HL-60 (cell line): ENCODE data around the gene PANK2.

ENCODE experiments used
- CTCF ChIP-seq: IDR thresholded peaks from one replicate; pipeline ENCODE4 v1.5.1; 2011; ENCODE audit warnings: low read length, control low read depth, inconsistent platforms; ENCODE audit not compliant: insufficient read depth
- POLR2AphosphoS5 ChIP-seq: IDR thresholded peaks from 2 replicates; pipeline ENCODE4 v1.6.1; 2012; ENCODE audit warnings: low read depth
- REST ChIP-seq: IDR thresholded peaks from 2 replicates; pipeline ENCODE4 v1.6.1; 2012; ENCODE audit warnings: low read depth; ENCODE audit not compliant: insufficient replicate concordance

- TF ChIP-seq CTCF (no peak), REST (no peak), POLR2AphosphoS5 (no peak)
These were observed 15.0 kb downstream of the PANK2 start for GRCh38 chr20:3904224-3904623.
